Liver (tissue), 9 donors: ENCODE data around the gene ARHGEF16. TPM values are rescaled to one million over a fixed set of nuclear protein-coding genes. Genes with fewer than 3 reads are reported as not detected.

Source experiments
- DNase-seq: peaks from one replicate; pipeline ENCODE4 v3.0.0-alpha.2; 2017; ENCODE audit warnings: low spot score
- H3K27ac ChIP-seq, 2 donors: one replicate each; pipeline ENCODE4 v1.7.0; 2013; ENCODE audit warnings: inconsistent platforms in 2 of 2, low read length in 2 of 2, control low read depth in 1 of 2, low read depth in 1 of 2, mild to moderate bottlenecking in 1 of 2
- H3K27me3 ChIP-seq, 4 donors: one replicate each; pipeline versions ENCODE4 v1.6.1 to v1.7.0; 2013; ENCODE audit warnings: low read length in 3 of 4, inconsistent platforms in 1 of 4, mild to moderate bottlenecking in 1 of 4, moderate library complexity in 1 of 4; ENCODE audit not compliant: control insufficient read depth in 4 of 4, insufficient read depth in 4 of 4
- H3K36me3 ChIP-seq, 4 donors: one replicate each; pipeline versions ENCODE4 v1.6.1 to v1.7.0; 2013; ENCODE audit warnings: low read length in 3 of 4, mild to moderate bottlenecking in 3 of 4, low read depth in 1 of 4, moderate library complexity in 1 of 4; ENCODE audit not compliant: control insufficient read depth in 4 of 4, insufficient read depth in 3 of 4
- H3K4me1 ChIP-seq, 4 donors: one replicate each; pipeline versions ENCODE4 v1.6.1 to v1.7.0; 2013; ENCODE audit warnings: low read length in 3 of 4, mild to moderate bottlenecking in 3 of 4, moderate library complexity in 1 of 4; ENCODE audit not compliant: control insufficient read depth in 4 of 4, insufficient read depth in 4 of 4
- H3K4me3 ChIP-seq, 3 donors: one replicate each; pipeline versions ENCODE4 v1.6.1 to v1.7.0; 2013; ENCODE audit warnings: low read length in 3 of 3, control low read depth in 1 of 3, low read depth in 1 of 3, mild to moderate bottlenecking in 1 of 3
- H3K9ac ChIP-seq, 2 donors: one replicate each; pipeline ENCODE4 v1.7.0; 2013; ENCODE audit warnings: low read length in 2 of 2, mild to moderate bottlenecking in 2 of 2, moderate library complexity in 2 of 2, control low read depth in 1 of 2, low read depth in 1 of 2
- H3K9me3 ChIP-seq, 4 donors: one replicate each; pipeline versions ENCODE4 v1.6.1 to v1.7.0; 2013; ENCODE audit warnings: low read length in 3 of 4; ENCODE audit not compliant: control insufficient read depth in 4 of 4
- ATF3 ChIP-seq: IDR thresholded peaks from 2 replicates; pipeline ENCODE4 v1.6.1; 2016; ENCODE audit warnings: antibody characterized with exemption
- CTCF ChIP-seq: fragments of 150-350 bp; IDR thresholded peaks from 2 replicates; pipeline ENCODE4 v1.5.1; 2017; ENCODE audit warnings: improper control_type of control experiment, low read depth, low read length; ENCODE audit not compliant: missing input control
- GABPA ChIP-seq, 2 donors: IDR thresholded peaks in 1 of 2; conservative IDR thresholded peaks in 1 of 2; 2 replicates each; pipeline ENCODE4 v1.6.1; 2016; ENCODE audit warnings: antibody characterized with exemption in 2 of 2, mild to moderate bottlenecking in 1 of 2, moderate library complexity in 1 of 2
- HNF4A ChIP-seq, 2 donors: conservative IDR thresholded peaks; 2 replicates each; pipeline ENCODE4 v1.6.1; 2016; ENCODE audit warnings: antibody characterized with exemption in 2 of 2, mild to moderate bottlenecking in 2 of 2
- HNF4G ChIP-seq: IDR thresholded peaks from 2 replicates; pipeline ENCODE4 v1.6.1; 2016; ENCODE audit warnings: antibody characterized with exemption
- MAX ChIP-seq: IDR thresholded peaks from 2 replicates; pipeline ENCODE4 v1.6.1; 2016; ENCODE audit warnings: antibody characterized with exemption
- REST ChIP-seq: IDR thresholded peaks from 2 replicates; pipeline ENCODE4 v1.6.1; 2016; ENCODE audit warnings: antibody characterized with exemption, mild to moderate bottlenecking
- RXRA ChIP-seq, 2 donors: IDR thresholded peaks; 2 replicates each; pipeline ENCODE4 v1.6.1; 2017 to 2018; ENCODE audit warnings: antibody characterized with exemption in 2 of 2, mild to moderate bottlenecking in 1 of 2
- SP1 ChIP-seq: IDR thresholded peaks from 2 replicates; pipeline ENCODE4 v1.6.1; 2018; ENCODE audit warnings: antibody characterized with exemption, mild to moderate bottlenecking
- TAF1 ChIP-seq: conservative IDR thresholded peaks from 2 replicates; pipeline ENCODE4 v1.6.1; 2016; ENCODE audit warnings: antibody characterized with exemption, mild to moderate bottlenecking
- WGBS: extraction: QIAGEN DNeasy Blood & Tissue Kit; methylation state at CpG from one replicate; pipeline ENCODE4 v1.1.7; 2013; 5-methylcytosine and 5-hydroxymethylcytosine counted together
- polyA plus RNA-seq, 2 donors: library from polyadenylated mRNA; stranded (reverse) in 1 of 2; unstranded in 1 of 2; fragments of 200-250 nt in 1 of 2; fragments of >200 nt in 1 of 2; fragmentation: Nextera tagmentation in 1 of 2; extraction: Ambion mirVana in 1 of 2; gene quantifications; one replicate each; pipeline versions ENCODE4 v1.2.1 to v1.2.3, GENCODE V29; 2013 to 2015
- total RNA-seq, 2 donors: library from RNA; depleted of rRNA; stranded (reverse); fragments of >200 nt; gene quantifications; one replicate each; pipeline ENCODE4 v1.2.3, GENCODE V29; 2014
- donor health status: healthy.
- donor health status: healthy.
- donor health status: healthy.
- donor health status: healthy.
- donor health status: healthy.

ARHGEF16 gene
- total and polyA plus RNA-seq, 4 donors: 0.65 to 5.6 (median 2.8) TPM

GRCh38 chr1:3442331-3442730, 12.1 kb upstream of the ARHGEF16 start:
- no peak for DNase-seq
- H3K27me3 ChIP-seq: no peaks in the 10 kb centered on the region
- no peaks in the 10 kb centered on the region for H3K36me3 ChIP-seq
- H3K4me1 ChIP-seq: no peaks in the 10 kb centered on the region
- TF ChIP-seq CTCF (no peak), RXRA (IDR thresholded peaks at IDR 0.05) (no peak), ATF3 (no peak), GABPA (IDR thresholded peaks at IDR 0.05 in 1 of 2, conservative IDR thresholded peaks at IDR 0.05 in 1 of 2) (no peak), MAX (no peak), REST (no peak), SP1 (no peak)
- H3K9ac ChIP-seq: no peak overlapping the region
- no peak overlapping the region for H3K27ac ChIP-seq
- H3K4me3 ChIP-seq: no peak overlapping the region
- WGBS: 77% methylated on average over 13 of the region's 13 CpGs
- H3K9me3 ChIP-seq: no peaks in the 10 kb centered on the region

GRCh38 chr1:3442901-3443300, 11.6 kb upstream of the ARHGEF16 start:
- TF ChIP-seq HNF4G: no peak
- TF ChIP-seq HNF4A (conservative IDR thresholded peaks at IDR 0.05): no peak
- TF ChIP-seq GABPA (IDR thresholded peaks at IDR 0.05 in 1 of 2, conservative IDR thresholded peaks at IDR 0.05 in 1 of 2): no peak
- no peak for TF ChIP-seq TAF1
- TF ChIP-seq SP1: no peak
- H3K27me3 ChIP-seq: no peaks in the 10 kb centered on the region
- H3K9me3 ChIP-seq: no peaks in the 10 kb centered on the region
- no peak overlapping the region for H3K27ac ChIP-seq
- 82% methylated on average over 12 of the region's 12 CpGs for WGBS
- H3K4me1 ChIP-seq: no peaks in the 10 kb centered on the region
- DNase-seq: no peak
- H3K9ac ChIP-seq: no peak overlapping the region
- no peaks in the 10 kb centered on the region for H3K36me3 ChIP-seq
- H3K4me3 ChIP-seq: no peak overlapping the region

GRCh38 chr1:3443807-3444206, 10.7 kb upstream of the ARHGEF16 start:
- no peak for DNase-seq
- TF ChIP-seq HNF4G (no peak), TAF1 (no peak), MAX (no peak)
- H3K4me1 ChIP-seq: no peaks in the 10 kb centered on the region
- H3K4me3 ChIP-seq: no peak overlapping the region
- H3K36me3 ChIP-seq: no peaks in the 10 kb centered on the region
- whole genome bisulfite sequencing: 72% methylated on average over 7 of the region's 7 CpGs
- H3K27ac ChIP-seq: no peak overlapping the region
- H3K9me3 ChIP-seq: no peaks in the 10 kb centered on the region
- no peak overlapping the region for H3K9ac ChIP-seq
- H3K27me3 ChIP-seq: no peaks in the 10 kb centered on the region
